Activated T-cell treated with anti-CD3 and anti-CD28 coated beads, Interleukin-2, amount 50 U/mL, for 1 hour (primary cell): Measurements from ENCODE around the gene SULF2.

Experiments
- DNase-seq: peaks from one replicate; pipeline ENCODE4 v3.0.0-alpha.2; 2020

SULF2 gene

DNA sequence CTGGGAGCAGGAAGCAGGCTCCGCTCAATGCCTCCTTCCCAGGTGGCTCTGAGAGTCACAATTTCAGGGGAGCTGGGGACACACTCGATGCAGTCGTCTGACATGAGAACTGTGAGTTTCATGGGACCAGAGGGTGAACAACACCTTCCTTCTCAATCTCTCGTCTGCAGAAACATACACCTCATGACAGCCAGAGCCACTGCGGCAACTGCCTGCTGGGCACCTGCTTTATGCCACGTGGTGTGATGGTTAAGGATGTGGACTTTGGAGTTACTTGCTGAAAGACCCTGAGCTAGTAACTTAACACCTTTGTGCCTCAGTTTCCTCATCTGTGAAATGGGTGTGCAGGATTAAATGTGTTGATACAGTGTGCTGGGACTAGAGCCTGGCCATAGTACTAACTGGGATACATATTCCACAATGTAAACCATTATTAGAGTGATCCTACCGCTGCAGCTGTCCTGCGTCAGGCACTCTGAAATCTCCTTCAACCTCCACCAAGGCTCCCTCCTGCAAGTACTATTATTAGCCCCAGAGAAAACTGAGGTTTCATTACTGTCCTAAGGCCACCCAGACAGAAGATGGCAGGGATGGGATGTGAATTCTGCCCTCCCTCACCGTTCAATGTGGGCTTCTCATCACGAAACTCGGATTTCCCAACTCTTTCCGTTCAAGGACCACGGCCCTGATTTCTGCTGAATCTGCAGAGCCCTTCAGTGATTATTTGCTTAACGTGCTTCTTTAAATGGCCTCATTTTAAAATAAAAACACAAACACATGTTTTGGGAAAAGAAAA lies 24.4 kb downstream of the SULF2 start:
- no peak for DNase-seq

DNA sequence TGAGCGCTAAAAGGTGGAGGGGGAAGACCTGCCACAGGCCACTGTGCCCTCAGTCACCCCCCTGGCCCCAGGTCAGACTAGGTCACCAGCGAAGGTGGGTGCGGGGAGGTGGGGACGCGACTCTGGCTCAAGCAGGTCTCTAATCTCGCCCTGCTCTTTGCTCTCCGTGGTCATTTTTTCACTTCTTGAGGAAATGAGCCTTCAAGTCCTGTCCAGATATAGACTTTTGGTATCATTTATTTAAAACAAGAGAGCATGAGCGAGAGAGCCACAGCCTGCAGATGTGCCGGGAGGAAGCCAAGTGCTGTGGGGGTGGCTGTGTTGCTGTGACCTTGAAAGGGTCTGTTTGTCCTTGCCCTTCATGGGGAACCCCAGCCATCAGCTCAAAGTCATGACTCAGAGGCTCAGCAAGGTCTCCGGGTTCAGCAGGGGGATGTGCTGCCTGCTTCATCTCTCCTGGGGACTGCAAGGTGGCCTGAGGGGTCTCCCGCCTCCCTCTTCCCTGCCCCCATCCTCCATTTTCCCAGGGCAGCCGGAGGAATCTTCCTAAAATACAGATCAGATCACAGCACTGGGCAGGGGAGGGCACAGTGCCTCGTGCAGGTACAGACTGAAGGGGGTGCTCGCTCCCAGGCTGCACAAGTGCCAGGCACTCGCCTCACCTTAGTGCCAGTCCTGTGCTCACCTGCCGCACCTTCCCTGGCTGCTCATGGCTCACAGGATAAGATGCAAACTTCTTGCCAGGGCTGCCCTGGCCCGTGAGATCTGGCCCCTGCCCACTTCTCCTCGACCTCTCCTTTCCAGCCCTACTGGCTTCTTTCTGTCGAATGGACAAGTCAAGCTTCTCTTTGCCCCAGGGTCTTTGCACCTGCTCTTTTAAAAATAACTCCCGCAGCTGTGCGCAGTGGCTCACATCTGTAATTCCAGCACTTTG lies 26.5 kb downstream of the SULF2 start:
- DNase-seq = no peak

DNA sequence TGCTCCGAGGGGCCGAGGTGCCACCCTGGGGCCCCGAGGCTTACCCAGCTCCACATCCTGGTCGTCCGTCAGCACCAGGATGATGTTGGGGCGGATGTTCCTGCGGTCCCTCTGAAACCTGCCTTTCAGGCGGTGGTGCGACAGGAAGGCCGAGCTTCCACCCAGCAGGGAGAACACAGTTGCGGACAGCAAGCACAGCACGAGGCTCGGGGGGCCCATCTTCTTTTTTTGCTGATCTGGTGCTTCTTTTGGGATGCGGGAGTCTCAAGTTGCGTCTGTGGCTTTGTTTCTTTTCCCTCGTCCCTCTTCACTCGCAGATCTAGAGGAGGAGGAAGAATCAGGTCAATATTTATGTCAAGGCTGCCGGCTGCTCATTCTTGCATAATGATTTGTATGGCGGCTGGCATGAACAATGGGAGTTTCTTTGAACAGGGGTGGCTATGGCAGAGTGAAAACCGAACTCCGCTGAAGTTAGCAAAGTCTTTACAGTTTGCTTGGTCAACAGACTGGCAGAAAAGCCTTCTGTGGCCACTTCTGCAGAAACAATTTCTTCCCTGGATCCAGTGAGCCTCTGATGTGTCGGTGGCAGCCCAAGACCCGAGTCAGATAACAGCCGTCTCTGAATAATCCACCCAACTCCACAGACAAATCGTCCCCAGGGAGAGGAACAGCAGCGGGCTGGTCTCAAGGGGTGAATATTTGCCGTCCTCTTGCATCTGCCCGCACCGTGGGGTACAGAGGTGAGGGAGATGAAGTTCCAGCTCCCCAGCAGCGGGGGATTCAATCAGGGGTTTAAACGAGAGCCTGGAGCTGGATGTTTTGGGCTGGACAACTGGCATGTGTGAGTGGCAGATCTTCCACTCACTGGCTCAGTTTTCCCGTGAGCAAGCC lies 27.9 kb downstream of the SULF2 start:
- DNase-seq = no peak

DNA sequence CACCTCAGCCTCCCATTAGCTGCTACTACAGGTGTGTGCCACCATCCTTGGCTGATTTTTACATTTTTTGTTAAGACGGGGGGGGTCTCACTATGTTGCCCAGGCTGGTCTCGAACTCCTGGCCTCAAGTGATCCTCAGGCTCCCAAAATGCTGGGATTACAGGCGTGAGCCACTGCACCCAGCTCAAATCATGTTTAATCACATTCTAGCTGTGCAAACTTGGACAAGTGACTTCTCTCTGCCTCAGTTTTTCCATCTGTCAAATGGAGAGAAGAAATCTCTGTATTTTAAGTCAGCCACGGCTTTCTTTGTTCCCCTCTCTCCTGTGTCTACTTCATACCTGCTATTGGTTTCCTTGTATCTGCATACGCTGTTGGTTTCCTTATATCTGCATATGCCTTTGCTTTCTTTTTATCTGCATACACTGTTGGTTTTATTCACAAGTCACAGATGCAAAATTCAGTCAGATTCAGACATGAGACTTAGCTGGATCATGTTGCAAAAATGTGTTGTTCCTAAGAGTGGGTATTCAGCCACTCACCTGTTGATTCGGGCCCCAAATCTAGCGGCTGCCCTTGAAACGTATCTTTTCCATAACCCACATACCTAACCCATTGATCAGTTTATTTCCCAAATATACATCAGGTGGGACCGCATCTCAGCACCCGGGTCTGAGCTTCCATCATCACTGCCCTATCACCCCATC lies 30.2 kb downstream of the SULF2 start:
- no peak for DNase-seq

DNA sequence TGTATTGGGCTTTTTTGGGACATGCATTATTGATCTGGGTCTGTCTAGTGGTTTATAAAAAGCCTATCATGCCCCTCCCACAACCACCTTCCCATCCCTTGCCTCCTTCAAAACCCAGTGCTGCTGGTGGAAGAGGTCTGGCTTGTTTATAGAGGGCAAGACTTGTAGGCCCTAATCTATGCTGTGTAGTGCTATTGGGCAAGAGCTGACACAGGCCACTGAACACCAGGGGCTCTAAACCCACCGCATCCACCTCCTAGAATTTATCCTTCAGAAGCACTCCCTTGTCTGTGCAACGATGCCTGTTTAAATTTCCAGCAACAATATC lies 30.9 kb downstream of the SULF2 start:
- DNase-seq = no peak

DNA sequence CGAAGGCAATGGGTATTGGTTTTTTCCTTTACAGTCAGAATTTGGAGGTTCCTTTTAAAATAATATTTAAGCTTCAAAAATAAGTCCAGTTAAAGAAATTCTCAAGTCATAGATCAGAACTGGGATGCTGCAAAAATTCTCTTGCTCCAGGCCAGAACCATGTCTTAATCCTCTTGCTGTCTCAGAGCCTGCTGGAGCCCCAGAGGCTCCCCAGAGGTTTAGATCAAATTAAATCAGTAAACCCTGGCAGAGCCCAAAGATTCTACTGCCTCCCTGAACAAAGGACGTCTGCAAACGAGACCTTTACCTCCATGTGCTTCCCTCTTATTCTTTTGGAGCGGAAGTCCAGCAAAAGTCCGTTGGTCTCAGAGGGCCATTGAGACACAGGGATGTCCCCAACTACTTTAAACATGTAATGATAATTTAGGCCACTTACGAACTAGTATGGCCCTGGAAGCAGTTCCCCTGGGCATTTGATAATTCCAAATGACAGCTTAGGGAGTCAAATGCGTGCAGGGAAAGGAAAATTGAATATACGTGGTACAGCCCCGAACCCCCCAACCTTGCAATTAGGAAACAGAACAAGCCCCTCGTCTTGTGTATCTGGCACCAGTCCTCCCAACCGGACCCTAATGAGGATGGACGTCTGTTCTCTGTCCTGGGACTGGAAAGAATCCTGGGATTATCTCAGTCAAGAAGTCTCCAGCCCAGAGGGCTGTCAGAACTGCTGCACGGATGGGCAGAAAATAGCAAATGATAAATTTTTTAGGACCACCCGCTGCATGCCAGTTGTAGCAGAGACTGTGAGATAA lies 31.5 kb downstream of the SULF2 start:
- DNase-seq = no peak

DNA sequence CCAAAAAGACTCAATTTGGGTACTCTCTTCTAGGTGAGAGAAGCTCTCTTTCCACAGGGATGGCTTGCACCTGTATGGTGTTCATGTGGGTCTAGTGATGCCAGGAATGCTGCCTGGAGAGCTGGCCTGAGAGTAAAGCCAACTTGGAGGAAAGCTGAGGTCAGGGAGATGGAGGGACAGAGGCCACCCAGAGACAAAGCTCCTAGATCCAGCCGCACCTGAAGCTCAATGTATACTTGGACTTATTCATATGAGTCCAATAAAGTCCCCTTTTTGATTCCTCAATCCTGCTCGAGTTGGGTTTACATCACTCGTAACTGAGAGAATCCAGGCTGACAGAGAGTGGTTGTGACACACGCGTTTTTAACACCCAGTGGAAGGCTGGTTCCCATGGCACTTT lies 33.8 kb downstream of the SULF2 start:
- no peak for DNase-seq

DNA sequence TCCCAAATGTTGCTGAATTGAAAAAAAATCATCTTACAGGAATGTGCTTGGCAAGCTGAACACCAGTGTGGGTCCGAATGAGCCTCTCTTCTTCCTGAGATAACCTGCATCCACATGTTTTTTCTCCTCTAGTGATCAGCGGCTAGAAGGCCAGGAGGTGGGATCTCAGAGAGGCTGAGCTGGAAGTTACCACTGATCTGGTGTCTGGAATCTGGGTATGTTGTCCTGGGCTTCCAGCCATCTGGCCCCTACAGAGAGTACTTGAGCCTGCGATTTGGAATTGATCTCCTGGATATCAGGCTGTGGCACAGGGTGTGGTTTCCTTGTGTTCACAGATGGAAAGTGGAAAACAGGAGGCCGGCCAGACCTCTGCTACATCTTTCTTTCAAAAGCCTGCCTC lies 35.9 kb downstream of the SULF2 start:
- no peak for DNase-seq

DNA sequence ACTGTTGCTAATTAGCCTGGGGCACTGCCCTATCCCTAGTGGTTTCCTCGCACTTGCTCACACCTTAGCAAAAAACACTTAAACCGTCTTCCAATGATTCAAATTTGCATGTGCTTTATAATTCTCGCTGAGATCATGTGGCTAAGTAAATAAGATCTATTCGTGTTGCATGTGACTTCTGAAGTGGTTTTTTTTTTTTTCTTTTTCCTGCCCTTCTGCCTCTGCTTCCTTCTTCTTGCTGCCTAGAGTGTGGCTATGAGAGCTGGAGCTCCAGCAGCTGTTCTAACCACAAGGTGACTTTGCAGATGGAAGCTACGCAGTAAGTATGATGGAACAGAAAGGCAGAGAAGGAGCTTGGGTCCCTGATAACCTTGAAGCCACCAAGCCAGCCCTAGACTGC lies 36.5 kb downstream of the SULF2 start:
- DNase-seq = no peak

DNA sequence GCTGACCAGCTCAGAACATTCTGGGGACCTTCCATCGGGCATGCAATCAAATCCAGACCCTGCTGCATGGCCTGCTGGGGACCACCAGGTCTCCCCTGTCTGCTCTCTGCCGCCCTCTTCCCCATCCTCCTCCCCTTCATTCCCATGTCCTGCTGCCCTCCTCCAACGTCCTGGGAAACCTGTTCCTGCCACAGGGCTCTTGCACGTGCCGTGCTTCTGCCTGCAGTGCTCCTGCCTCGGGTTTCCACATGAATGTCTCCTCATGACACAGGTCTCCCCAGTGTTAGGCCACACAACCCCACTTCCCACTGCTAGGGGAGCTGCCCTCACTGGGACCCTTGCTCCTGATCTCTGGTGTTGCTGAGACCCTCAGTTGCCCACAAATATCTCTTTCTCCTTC lies 37.2 kb downstream of the SULF2 start:
- DNase-seq = no peak

DNA sequence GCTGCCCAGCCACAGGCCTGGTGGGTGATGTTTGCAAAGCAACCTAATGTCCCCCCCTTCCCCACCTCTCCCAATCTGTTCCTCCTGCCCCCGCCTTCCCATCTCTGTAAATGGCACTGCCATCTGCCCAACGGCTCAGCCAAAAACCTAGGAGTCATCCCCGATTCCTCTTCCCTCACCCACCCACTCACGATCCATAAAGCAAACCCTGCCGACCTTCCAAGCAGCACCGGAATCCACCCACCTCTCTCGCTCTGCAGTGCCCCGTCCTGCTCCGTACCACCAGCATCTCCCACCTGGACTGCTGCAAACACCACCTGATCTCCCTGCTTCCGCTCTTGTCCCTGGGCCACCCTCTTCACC lies 37.6 kb downstream of the SULF2 start:
- DNase-seq = no peak

DNA sequence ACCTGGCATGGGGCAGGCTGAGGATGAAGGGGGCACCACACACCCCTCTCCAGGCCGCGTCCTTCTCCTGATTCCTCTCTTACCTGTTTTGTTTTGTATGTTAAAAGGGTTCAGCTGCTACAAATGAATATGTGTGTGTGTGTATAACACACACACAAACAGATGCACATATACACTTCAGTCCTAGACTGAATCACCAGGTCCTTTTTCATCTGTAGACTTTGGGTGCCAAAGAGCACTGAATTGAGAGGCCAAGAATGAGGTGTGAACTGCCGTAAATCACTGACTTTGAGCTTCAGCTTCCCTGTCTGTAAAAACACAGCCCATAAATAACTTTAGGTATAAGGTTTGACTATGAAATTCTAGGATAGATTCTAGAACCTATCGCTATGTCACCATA lies 40.5 kb downstream of the SULF2 start:
- no peak for DNase-seq

DNA sequence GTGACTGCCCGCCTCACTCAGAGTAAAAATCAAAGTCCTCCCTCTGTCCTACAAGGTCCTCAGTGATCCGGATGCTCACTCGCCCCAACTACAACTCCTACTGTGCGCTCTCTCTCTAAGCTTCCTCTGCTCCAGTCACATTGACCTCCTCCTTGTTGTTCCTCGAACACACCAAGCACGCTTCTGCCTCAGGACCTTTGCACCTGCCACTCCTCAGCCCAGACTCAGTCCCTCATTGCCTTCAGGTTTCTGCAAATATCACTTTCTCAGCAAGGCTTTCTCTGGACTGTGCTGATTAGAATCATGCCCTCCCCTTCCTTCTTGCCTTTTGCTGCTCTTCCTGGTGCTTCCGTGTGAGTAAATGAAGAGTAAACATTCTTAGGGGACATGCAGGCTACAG lies 41.6 kb downstream of the SULF2 start:
- no peak for DNase-seq

DNA sequence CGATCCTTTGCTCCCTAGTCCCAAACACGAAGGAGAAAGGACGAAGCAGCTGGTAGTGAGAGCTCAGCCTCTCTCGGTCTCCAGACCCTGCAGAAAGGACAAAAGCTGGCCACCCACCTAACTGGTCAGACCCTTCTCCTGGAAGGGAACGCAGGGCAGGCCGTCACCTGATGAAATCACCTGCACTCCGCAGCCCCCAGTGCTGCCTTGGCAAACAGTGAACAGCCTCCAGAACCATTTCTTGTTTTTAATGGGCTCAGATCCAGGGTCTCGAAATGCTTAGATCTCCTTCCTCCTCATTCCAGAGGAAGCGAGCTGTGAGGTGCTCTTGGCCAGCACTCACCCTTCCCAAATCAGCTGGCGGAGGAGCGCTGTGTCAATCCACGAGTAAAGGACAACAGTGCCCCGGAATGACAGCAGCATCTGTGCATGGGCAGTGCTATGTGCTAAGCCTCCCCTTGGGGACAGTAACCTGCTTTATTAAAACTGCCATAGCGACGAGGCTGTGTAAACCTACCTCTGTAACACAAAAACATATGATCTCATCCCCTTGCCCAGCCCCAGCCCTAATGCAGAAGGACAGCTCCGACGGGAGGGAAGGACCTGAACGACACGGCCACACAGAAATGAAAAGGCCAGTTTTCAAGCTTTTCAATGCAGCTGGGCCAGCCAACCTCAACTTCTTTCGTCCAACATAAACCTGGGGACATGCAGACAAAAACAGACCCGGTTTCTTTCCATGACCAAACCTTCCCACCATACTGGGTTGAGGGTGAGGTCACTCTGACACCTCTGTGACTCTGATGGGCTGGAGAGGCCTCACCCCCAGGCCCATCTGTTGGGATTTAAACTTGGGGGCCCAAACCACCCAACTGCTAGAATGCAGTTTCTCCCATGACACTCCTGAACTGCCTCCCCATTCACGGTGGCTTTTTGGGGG lies 43.3 kb downstream of the SULF2 start:
- no peak for DNase-seq

DNA sequence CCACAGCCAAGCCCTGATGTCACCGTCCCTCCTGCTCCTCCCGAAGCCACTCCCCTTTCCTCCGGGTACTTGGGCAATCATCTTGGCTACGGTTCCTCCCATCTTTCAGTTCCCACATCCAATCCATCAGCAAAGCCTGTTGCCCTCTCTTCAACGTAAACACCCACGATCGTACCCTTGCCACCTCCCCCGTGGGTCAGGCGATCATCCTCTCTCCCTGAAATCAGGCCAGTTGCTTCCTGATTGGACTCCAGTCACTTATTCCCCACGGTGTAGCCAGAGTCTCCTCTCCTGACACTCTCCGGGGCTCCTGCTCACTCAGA lies 44.5 kb downstream of the SULF2 start:
- no peak for DNase-seq

DNA sequence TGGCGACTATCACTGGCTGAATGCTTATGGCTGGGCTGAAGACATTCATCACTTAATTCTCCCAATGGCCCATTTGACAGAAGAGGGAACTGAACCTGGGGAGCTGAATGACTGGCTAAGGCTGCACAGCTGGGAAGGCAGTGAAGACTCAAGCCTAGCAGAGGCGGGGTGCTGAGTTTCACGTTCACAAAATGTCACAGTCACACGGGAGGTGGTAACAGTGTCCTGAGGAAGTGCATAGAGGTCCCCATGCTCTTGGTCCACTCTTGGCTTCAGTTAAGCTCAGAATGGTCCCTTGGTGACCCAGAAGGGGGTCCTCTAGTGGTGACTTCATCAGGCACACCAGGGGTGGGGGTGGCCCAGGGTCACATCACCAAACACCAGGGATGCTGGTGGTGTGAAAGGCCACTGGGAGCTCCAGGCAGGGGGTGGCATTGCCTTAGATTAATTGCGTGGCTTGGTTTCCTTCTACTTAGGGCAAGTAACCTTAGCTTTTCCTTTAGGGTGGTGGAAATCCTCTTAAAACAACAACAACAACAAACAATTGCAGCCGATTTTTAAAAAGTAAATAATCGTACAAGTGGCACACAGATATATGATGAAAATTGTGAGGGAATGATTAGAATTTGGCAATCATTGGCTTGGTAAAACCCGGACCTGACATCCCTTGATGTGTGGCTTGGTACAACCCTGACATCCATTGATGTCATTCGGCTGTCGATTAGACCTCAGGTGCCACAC lies 45.0 kb downstream of the SULF2 start:
- DNase-seq = no peak

DNA sequence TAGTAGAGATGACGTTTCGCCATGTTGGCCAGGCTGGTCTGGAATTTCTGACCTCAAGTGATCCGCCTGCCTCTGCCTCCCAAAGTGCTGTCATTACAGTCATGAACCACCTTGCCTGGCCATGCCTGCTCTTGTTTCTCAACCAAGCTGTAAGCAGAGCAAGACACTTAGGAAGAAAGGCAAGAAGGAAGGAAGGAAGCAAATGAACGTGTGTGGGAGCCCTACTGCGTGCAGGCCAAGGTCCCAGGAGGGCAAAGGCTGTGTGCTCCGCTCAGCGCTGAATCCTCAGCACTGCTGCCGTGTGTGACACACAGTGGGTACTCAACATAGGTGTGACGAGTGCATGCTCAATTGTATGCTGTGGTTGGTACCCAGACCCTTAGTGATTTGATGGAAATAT lies 47.4 kb downstream of the SULF2 start:
- DNase-seq = no peak

DNA sequence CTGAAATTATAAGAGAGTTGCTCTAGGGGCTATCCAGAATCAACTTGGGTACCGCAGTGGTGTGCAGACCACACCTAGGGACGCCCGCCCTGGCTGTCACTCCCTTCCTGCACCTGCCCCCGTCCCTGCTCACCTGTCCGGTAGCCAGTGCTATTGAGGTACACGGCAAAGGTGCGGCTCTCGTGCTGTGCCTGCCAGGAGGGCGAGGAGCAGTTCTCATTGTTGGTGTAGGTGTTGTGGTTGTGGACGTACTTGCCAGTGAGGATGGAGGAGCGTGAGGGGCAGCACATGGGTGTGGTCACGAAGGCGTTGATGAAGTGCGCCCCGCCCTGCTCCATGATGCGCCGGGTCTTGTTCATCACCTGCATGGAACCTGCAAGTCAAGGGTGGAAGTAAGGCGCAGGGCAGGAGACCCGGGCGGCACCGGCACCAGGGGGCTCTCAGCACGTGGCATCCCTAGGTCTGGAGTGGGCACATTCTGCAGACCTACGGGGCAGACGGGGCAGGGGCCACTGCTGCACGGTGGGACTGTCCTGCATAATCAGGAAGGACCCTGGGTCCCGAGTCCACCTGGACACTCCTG lies 48.6 kb downstream of the SULF2 start:
- DNase-seq = no peak
